NCI-H345 treated with DMSO at 0.1 percent for 48 hours (cell line): ENCODE measurements around the gene RAB17.
A peak's percentile ranks its signal among the peaks of the same experiment; 100 is the strongest.

ENCODE experiments used
- DNase-seq: peaks from one replicate; lab custom pipeline; 2025; ENCODE audit not compliant: unreplicated experiment; lab: John Stamatoyannopoulos, UW

The RAB17 gene

DNA sequence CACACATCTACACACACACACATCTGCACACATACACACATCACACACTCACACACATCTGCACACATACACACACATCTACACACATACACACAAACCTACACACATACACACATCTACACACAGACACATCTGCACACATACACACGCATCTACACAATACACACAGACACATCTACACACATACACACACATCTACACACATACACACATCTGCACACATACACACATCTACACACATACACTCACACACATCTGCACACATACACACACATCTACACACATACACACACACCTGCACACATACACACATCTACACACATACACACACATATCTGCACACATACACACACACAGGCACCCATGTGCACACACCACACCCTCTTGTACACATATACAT, 24.6 kb downstream of the RAB17 start:
- no peak for DNase-seq

GRCh38 chr2:237564526-237565131, 25.9 kb downstream of the RAB17 start:
- DNase-seq = no peak

DNA sequence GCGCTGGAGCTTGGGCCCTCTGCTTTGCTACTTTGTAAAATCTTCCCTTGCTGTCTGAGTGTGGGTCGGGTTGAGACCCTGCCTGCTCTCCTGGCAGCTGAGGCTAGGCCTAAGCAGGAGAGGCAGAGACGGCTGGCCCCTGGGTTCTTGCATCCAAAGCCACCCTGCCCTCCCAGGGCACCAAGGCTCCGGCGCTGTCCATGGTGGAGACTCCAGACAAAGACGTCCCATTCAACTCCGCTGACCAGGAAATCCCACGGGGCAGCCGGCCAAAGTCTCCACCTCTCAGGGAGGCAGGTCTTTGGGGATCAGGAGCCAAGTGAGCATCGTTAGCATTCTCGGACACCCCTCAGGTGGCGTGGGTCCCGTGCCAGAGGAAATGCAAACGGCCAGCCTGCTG, 26.7 kb downstream of the RAB17 start:
- no peak for DNase-seq

GRCh38 chr2:237561221-237561620, 29.3 kb downstream of the RAB17 start:
- no peak for DNase-seq

- peak; percentile 67 for DNase-seq
Measured at GRCh38 chr2:237558961-237559641, 31.4 kb downstream of the RAB17 start.

GRCh38 chr2:237557633-237558015, 32.9 kb downstream of the RAB17 start:
- no peak for DNase-seq

DNA sequence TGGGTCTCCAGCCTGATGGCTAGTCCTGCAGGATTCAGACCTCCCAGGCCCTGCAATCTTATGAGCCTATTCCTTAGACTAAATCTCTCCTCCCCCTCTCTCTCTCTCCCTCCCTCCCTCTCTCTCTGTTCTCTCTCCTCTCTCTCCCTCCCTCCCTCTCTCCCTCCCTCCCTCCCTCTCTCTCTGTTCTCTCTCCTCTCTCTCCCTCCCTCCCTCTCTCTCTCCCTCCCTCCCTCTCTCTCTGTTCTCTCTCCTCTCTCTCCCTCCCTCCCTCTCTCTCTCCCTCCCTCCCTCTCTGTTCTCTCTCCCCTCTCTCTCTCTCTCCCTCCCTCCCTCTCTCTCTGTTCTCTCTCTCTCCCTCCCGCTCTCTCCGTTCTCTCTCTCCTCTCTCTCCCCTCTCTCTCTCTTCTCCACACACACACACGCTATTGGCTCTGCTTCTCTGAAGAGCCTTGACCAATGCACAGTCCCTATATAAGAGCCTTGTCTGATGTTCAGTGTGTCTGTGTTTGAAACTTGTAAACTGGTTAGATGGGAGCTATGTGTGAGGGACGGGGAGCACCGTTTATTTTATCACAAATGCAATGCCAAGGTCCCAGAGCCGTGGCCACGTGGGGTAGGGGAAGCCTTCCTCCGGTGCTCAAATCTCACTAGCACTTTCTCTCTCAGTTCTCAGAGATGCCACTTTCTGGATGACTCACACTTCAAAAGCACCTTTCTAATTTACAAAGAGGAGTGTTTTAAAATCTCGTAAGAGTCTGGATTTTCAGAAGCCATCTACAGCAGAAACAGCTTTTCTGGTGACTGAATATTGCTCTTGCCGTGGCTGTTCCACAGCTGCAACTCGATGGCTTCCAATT, 33.5 kb downstream of the RAB17 start:
- no peak for DNase-seq

DNA sequence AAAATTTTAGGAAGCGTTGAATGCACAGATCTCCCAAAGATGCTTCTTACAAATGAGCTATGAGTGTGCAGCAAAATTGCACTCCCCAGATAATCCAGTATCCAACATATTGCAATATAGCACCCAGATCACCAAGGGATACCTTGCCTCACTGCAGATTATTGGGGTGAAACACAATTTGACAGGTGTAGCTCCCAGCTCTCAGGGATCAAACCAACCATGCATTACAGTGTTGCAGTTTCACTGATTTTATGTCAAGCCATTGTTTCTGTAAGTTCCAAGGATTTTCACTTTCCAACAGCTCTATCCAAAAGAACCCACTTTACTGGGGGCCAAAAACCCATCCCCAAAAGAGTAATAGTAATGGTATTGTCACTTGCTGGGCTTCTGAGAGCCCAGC, 35.0 kb downstream of the RAB17 start:
- DNase-seq = no peak

DNA sequence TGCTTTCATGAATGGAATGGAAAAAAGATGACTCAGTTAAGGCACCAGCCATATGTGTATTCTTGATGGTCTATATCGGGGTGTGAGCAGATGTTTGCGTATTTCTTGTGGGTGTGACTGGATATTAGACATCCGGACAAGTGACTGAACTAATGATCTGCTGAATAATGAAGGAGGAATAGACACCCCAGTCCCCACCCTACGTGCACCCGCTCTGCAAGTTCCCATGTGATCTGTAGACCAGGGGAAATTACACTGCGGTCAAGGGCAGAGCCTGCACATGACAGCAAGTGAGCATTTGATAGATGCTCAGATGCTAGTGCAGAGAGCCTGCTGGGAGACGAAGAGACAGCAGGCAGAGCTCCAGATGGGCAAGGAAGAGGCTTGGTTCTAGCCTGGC, 36.6 kb downstream of the RAB17 start:
- no peak for DNase-seq

- no peak for DNase-seq
Measured at GRCh38 chr2:237552908-237553307, 37.6 kb downstream of the RAB17 start.

DNA sequence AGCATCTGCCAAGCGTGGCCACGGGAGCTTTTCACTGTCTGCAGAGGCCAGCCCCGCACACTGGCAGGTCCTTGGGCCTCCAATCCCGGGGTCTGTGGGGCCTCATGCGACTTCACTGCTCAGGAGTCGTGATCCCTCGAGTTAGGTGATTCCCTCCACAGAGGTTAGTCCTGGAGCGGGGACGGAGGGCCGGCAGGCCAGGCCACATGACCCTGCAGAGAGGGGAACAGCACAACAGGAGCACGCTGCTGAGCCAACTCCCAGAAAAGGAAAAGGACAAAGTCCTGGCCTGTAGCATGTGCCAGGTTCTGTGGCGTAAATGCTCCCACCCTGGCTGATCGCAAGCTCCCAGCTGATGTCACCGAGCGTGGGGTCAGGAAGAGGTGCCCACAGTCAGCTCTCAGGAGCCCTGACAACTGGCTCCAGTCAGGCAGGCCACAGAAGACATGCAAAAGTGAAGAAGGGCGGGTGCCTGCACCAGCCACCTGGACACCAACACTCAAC, 39.4 kb downstream of the RAB17 start:
- DNase-seq = no peak

DNA sequence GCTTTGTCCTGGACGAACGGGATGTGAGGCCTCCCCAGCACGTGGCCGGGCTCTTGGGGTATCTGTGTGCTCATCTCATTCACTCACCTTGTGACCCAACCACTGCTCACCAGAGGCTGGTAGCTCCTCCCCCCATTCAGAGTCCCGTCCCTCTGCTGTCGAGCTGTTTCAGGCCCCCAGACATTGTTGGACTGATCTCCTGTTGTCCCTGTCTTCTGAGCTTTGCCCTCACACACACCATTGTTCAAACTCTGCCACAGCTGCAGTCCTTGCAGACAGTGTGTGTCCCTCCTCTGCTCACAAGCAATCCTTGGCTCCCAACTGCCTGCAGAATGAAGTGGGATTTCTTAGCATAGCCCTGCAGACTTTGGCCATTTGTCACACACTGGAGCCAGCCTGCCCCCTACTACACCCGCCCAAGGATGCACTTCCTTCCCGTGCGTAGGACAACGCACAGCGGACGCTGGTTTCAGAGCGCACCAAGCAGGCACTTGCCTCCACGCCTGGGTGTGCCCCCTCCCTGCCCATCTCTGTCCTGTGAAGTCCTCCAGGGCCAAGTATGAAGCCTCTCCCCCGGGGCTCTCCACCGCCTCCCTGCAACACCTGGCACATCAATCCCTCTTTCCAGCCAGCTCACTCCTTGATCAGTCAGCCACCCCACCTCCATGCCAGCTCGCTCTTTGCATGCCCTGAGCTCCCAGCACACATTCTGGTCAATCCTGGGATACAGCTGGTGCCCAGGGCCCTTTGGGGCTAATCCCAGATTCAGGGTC, 40.7 kb downstream of the RAB17 start:
- DNase-seq = peak; percentile 17

GRCh38 chr2:237549216-237549615, 41.3 kb downstream of the RAB17 start:
- DNase-seq = no peak

DNA sequence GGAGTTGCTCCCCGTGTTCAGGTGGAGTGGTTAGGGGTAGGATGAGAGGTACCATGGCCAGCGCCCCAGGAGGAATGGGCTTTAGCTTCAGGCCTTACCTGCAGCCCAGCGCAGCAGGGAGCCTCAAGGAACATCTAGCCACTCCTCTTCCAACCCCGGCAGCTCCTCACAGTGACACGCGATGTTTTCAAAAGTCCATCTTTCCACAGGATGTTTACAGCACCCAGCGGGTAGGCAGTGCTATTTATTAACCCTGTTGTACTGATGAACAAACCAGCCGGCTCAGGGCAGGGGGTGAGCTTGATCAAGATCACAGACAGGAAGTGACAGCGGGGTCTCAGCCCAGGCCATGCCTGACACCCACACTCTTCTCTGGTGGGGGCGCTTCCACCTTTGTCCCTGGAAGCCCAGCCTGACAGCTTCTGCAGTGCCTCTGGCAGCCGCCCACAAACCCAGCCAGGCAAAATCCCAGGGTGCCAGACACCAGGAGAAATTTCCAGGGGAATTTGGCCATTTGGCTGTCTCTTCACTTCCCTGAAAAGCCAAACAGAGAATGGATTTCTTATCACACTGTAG, 42.6 kb downstream of the RAB17 start:
- peak; percentile 32 for DNase-seq

DNA sequence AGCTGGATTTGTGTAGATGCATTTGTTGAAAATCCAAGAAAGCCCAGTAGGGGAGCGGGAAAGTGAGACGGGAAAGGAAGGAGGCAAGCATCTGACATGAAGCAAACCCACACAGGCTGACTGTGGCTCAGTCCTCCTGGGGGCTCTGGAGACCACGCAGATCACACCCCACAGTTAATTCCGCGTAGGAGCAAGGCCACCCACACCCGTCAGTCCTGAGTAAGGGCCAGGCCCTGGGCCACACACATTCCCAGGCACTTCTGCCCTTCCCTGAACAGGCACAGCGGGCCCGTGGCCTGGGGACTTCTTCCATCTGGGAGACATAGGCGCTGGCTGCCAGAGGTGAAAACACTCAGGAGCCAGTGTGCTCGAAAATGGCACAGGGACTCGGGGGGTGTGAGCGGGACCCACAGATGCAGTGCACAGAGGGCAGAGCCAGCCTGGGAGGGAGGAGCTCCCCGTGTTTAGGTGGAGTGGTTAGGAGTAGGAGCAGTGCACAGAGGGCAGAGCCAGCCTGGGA, 43.6 kb downstream of the RAB17 start:
- no peak for DNase-seq

DNA sequence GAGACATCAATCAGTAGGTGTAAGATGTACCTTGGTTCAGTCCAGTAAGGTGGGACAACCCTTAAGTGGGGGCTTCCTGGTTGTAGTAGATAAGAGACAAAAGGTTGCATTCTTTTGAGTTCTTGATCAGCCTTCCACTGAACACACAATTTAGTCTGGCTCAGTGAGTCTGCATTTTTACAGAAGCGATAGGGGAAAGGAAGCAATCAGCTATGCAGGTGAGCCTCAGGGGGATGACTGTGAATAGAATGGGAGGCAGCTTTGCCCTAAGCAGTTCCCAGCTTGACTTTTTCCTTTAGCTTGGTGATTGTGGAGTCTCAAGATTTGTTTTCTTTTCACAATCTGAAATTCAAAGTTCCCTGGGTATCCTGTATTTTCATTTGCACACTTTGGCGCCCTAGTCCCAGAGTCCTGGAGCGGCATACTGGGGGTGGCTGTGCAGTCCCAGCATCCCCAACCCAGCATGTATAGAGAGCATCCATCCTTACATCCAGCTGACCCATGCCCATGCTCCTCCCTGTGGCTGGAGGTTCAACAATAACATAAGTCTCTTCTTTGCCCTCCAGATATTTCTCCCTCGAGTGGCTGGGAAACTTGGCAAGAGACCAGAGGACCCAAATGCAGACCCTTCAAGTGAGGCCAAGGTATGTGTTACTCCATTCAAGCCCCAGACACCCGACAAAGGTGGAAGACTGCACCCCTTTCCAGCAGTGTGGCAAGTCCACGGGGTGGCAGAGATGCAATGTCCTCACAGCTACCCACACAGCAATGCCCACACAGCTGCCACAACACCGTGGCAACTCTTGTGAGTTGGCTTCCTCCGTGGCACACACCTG, 44.3 kb downstream of the RAB17 start:
- DNase-seq = no peak

- no peak for DNase-seq
Measured at GRCh38 chr2:237542001-237542704, 48.4 kb downstream of the RAB17 start.

DNA sequence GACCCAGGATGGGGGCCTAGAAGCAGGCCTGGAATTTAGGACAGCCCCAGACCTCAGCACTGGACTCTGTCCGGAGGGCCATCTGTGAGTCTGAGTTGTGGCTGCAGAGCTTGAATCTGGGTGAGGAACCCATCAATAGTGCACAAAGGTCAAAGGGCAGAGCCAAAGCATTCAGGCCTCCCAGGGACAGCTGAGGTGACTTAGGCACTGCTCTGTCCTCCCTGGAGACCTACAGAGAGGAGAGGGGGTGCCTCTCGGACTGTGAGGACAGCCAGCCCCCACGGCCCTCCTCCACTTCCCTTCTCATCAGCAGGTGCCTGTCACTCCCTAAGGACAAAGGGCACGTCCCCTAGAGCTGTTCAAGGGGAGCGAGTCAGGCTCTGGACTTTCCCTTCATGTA, 49.3 kb downstream of the RAB17 start:
- no peak for DNase-seq

- DNase-seq = peak; percentile 9
Measured at GRCh38 chr2:237540823-237541222, 49.7 kb downstream of the RAB17 start.
